Brain microvascular endothelial cell (primary cell): ENCODE results near the gene ADCYAP1R1.

Experiments
- DNase-seq: peaks from one replicate; pipeline ENCODE4 v3.0.0-alpha.2; 2020
- H3K27ac ChIP-seq: fragments of 250-450 bp; sonication (Bioruptor Pico); 2 replicates; pipeline ENCODE4 v1.5.1; 2020; ENCODE audit warnings: mild to moderate bottlenecking, moderate library complexity
- H3K27me3 ChIP-seq: fragments of 250-450 bp; sonication (Bioruptor Pico); replicated peaks from 2 replicates; pipeline ENCODE4 v1.5.1; 2020; ENCODE audit warnings: mild to moderate bottlenecking
- H3K36me3 ChIP-seq: fragments of 250-450 bp; sonication (Bioruptor Pico); replicated peaks from 2 replicates; pipeline ENCODE4 v1.5.1; 2020; ENCODE audit warnings: mild to moderate bottlenecking
- H3K4me3 ChIP-seq: 2 replicates; pipeline ENCODE4 v1.5.1; 2011; ENCODE audit warnings: low read depth, mild to moderate bottlenecking, control low read depth, low read length, moderate library complexity
- CTCF ChIP-seq: IDR thresholded peaks from 2 replicates; pipeline ENCODE4 v1.5.1; 2011; ENCODE audit warnings: low read depth, mild to moderate bottlenecking, moderate library complexity, low read length, control low read depth, inconsistent platforms; ENCODE audit errors: missing control alignments
- in situ Hi-C: cut with HindIII; loops from 2 replicates; pipeline ENCODE4 v1.10.0; 2017; ENCODE audit warnings: low sequenced_read_pairs, low pct_ligation_motif_present

ADCYAP1R1 gene

GRCh38 chr7:31113660-31114059 is 61.6 kb downstream of the ADCYAP1R1 start:
- no peak for TF ChIP-seq CTCF
- no peak for DNase-seq
- Histone ChIP-seq H3K27me3 (peaks cover 3% of the 10 kb centered on the region), H3K4me3 (no peak overlapping the region), H3K27ac (no peak overlapping the region), H3K36me3 (no peaks in the 10 kb centered on the region)
- in situ Hi-C loops, result loop anchor here (25.0 kb wide), 1 partner anchor 301 kb away; no protein-coding TSS in a partner anchor

GRCh38 chr7:31114593-31115343 is 62.7 kb downstream of the ADCYAP1R1 start:
- Histone ChIP-seq H3K4me3 (no peak overlapping the region), H3K27me3 (peaks cover 8% of the 10 kb centered on the region), H3K27ac (no peak overlapping the region), H3K36me3 (no peaks in the 10 kb centered on the region)
- DNase-seq, result peak; percentile 54
- TF ChIP-seq CTCF, result no peak
- in situ Hi-C loops, result loop anchor here (25.0 kb wide), 1 partner anchor 302 kb away; no protein-coding TSS in a partner anchor

GRCh38 chr7:31116615-31117014 is 64.5 kb downstream of the ADCYAP1R1 start:
- in situ Hi-C loops, result loop anchor here (25.0 kb wide), 1 partner anchor 304 kb away; no protein-coding TSS in a partner anchor
- DNase-seq, result no peak
- no peak for TF ChIP-seq CTCF
- peaks cover 8% of the 10 kb centered on the region for H3K27me3 ChIP-seq
- H3K36me3 ChIP-seq, result no peaks in the 10 kb centered on the region
- H3K4me3 ChIP-seq, result no peak overlapping the region
- no peak overlapping the region for H3K27ac ChIP-seq

GRCh38 chr7:31119249-31119648 is 67.1 kb downstream of the ADCYAP1R1 start:
- no peaks in the 10 kb centered on the region for H3K36me3 ChIP-seq
- no peak for TF ChIP-seq CTCF
- H3K27me3 ChIP-seq, result peaks cover 8% of the 10 kb centered on the region
- DNase-seq, result no peak
- H3K27ac ChIP-seq, result no peak overlapping the region
- no peak overlapping the region for H3K4me3 ChIP-seq
- in situ Hi-C loops, result loop anchor here (25.0 kb wide), 1 partner anchor 307 kb away; no protein-coding TSS in a partner anchor

GRCh38 chr7:31120800-31121513 is 68.8 kb downstream of the ADCYAP1R1 start:
- TF ChIP-seq CTCF, result no peak
- in situ Hi-C loops, result loop anchor here (25.0 kb wide), 1 partner anchor 309 kb away; no protein-coding TSS in a partner anchor
- DNase-seq, result no peak

More at GRCh38 chr7:31120800-31121513, 68.8 kb downstream of the ADCYAP1R1 start:
- H3K27ac ChIP-seq, result no peak overlapping the region
- H3K4me3 ChIP-seq, result no peak overlapping the region
- peaks cover 8% of the 10 kb centered on the region for H3K27me3 ChIP-seq
- H3K36me3 ChIP-seq, result no peaks in the 10 kb centered on the region
